HG02588 (cell line): ENCODE results near the gene ZC3H7B.

Source experiments
- ATAC-seq: cut with Tn5 transposase; IDR thresholded peaks from one replicate; pipeline ENCODE4 v1.9.1; 2021; ENCODE audit warnings: mild to moderate bottlenecking, moderate library complexity; ENCODE audit not compliant: unreplicated experiment

Gene ZC3H7B

DNA sequence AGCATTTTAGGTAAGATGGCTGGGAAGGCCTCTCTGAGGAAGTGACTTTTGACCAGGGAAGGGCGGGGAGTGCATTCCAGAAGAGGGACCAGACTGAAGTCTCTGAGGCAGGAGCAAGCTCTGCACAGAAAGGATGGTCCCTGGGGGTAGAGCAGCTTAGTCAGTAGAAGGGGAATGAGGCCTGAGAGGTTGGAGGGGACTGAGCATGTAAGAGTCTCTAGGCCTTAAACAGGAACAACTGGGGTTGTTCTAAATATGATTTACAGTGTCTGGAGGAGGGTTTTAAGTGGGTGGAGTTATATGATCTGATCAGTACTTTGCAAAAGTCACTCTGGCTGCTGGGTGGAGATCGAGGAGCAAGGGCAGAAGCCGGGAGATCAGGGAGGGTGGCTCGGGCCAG is 48.8 kb downstream of the ZC3H7B start:
- ATAC-seq = no peak

DNA sequence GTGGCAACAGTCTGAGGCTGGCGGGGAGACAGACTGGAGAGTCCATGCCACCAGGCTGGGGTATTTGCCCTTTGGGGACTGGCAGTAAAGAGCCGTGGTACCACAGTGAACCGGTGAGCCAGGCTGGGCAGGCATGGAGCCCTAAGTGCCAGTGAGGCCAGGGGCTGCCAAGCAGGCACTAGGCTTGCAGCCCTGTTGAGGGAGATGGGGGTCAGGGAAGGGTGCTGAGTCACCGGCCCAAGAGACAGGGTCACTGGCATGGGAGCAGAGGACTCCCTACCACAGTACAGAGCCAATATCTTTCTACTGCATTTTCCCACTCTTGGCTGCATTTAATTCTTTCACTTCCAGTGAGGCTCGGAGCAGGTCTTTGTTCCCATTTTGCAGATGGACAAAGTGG is 49.7 kb downstream of the ZC3H7B start:
- ATAC-seq = no peak

DNA sequence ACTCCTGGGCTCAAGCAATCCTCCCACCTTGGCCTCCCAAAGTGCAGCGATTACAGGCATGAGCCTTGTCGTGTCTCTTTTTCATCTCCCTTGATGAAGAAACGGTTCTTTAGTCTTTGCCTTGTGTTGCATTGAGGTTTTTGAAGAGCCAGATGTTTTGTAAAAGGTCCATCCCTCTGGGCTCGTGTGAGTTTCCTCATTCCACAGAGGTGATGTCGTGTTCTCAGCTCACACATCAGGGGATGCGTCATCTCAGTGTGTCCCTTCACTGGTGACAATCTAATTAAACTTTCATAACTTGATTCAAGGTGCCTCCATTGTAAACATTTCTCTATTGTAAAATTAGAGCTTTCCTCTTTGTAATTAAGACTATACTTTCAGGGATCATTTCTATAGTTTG is 50.7 kb downstream of the ZC3H7B start:
- ATAC-seq = no peak

DNA sequence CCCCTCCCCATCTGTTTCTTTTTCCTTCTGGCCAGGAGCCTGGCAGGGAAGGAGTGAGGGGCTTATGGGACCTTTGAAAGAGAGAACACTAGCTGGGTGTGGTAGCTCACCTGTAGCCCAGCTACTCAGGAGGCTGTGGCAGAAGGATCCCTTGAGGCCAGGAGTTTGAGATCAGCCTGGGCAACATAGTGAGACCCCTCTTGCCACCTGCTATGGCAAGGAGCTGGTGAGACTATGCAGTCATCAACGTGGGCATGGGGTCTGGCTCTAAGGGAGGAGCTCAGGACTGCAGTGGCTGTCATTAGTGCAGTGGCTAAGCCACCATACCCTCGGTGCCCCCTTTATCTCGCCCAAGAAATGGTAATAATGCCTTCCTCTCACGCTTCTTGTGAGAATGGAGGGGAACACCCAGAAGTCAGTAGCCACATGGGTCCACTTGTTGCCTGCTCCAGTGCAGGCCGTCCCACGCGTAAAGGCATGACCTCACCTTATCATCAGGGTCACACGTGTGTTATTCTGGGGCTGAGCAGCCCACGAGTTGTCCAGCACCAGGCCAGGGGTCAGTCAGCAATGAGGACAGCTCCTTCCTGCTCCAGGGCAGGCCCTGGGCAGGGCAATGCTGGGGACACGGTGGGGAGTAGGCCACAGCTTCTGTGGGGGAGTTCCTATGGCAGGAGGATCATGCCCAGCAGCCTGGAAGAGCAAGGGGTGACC is 52.7 kb downstream of the ZC3H7B start:
- ATAC-seq = no peak

GRCh38 chr22:41354979-41355378 is 53.7 kb downstream of the ZC3H7B start:
- no peak for ATAC-seq

GRCh38 chr22:41355895-41356294 is 54.6 kb downstream of the ZC3H7B start:
- no peak for ATAC-seq

GRCh38 chr22:41356430-41357028 is 55.2 kb downstream of the ZC3H7B start:
- ATAC-seq = no peak

DNA sequence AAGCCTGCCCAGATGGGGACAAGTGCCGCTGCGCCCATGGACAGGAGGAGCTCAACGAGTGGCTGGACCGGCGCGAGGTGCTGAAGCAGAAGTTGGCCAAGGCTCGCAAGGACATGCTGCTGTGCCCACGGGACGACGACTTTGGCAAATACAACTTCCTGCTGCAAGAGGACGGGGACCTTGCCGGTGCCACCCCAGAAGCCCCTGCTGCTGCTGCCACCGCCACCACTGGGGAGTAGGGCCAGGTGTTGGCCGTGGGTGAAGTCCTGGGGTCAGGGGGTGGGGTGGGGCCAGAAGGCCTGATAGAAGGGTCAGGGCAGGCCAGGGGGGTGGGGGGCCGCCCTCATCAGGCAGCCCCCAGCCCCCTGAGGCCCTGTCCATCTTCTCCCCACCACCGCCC is 55.9 kb downstream of the ZC3H7B start:
- ATAC-seq = no peak

DNA sequence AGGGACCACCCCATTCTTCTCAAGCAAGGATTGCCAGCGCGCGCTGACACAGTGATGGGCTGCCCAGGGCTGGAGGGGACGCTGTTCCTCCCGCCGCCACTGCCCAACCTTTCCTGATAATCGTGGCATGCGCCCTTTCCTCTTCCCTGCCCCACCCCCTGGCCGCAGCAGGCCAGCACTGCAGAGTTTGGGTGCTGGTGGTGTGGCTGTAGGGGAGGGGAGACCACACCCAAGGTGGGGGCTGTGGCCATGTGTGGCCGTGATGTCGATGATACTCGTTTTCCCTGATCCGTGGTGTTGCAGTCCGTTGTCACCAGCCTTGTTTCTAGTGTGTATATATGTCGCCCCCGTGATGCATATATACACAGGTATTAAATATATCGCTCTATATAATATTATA is 57.6 kb downstream of the ZC3H7B start:
- no peak for ATAC-seq

- ATAC-seq = no peak
Measured at GRCh38 chr22:41359376-41359775, 58.1 kb downstream of the ZC3H7B start.

- no peak for ATAC-seq
Measured at GRCh38 chr22:41360126-41360525, 58.8 kb downstream of the ZC3H7B start.

DNA sequence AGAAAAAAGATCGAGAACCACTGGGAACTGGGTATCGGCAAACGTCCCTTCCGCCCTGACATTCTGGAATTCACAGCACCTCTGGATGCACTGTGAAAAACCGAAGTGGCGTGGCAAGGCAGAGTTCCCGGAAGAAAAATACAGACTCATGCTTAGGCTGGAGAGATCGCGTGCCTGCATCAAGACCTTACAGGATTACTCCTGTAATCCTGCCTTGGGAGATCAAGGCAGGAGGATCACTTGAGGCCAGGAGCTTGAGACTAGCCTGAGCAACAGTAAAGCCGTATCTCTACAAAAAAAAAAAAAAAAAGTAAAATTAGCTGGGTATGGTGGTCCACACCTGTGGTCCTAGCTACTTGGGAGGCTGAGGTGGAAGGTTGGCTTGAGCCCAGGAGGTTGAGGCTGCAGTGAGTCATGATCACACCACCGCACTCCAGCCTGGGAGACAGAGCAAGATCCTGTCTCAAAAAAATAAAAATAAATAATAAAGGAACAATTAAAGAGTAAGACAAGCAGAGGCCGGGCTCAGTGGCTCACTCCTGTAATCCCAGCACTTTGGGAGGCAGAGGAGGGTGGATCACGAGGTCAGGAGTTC is 60.5 kb downstream of the ZC3H7B start:
- no peak for ATAC-seq

DNA sequence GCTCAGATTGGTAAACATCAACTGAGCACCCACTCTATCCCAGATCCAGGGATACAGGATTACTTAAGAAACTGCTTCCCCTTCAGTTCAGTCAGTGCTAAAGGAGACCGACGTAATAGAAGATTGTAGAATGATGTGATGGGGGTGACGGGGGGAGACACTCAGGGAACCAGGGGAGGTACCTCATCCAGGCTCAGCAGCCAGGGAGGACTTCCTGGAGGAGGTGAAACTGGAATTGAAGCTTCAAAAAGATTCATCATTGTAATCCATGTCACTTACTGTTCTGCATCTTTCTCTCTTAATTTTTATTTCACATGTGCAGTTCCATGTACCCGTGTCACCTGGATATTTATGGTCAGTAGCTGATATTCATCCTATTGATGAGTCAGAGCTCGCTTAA is 61.3 kb downstream of the ZC3H7B start:
- ATAC-seq = no peak

- ATAC-seq = no peak
Measured at GRCh38 chr22:41364233-41364632, 62.9 kb downstream of the ZC3H7B start.

GRCh38 chr22:41364955-41365354 is 63.6 kb downstream of the ZC3H7B start:
- ATAC-seq = no peak

DNA sequence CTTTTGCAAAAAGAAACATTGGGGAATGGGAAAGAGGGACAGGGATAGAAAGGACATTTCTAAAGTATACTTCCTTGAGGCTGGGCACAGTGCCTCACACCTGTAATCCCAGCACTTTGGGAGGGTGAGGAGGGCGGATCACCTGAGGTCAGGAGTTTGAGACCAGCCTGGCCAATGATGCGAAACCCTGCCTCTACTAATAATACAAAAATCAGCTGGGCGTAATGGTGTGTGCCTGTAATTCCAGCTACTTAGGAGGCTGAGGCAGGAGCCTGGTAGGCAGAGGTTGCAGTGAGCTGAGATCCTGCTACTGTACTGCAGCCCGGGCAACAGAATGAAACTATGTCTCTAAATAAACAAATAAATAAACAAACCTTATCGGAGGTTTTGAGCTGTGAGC is 64.1 kb downstream of the ZC3H7B start:
- ATAC-seq = no peak

GRCh38 chr22:41366323-41367029 is 65.2 kb downstream of the ZC3H7B start:
- no peak for ATAC-seq

DNA sequence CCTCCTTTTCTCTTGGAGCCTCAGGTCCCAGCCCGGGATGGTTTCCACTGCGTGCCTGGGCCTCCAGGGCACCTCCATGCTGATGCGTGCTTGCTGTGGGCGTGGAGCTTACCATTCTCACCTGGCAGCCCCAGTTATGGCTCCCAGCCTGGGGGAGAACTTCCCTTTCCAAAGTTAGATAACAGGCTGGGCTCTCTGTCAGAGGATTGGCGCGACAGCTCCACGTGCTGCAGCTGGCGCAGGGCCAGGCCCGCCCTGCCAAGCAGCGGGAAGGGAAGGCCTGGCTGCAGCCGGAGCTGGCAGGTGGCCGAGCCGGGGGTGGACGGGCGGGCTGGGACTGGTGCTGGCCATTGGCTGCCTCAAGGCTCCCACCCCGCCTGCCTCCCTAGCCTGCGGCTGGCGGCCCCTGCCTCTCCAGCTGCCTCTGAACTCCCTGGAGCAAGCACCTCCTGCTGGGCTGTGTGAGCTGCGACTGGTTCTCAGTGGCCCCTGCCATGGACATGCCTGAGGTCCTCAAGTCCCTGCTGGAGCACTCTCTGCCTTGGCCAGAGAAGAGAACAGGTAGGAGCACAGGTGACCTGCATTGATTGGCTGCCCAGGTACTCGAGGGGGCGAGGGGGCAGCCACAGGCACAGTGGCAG is 65.8 kb downstream of the ZC3H7B start:
- no peak for ATAC-seq

GRCh38 chr22:41367680-41368542 is 66.6 kb downstream of the ZC3H7B start:
- no peak for ATAC-seq
